OCI-LY3 (cell line): ENCODE measurements around the gene RNF212B.

Source experiments
- EZH2phosphoT487 ChIP-seq: fragments of 200-600 bp; shearing (Covaris generic); IDR thresholded peaks from 2 replicates; pipeline ENCODE4 v1.6.1; 2018; ENCODE audit warnings: antibody characterized with exemption, mixed run types, low read depth
- TF ChIP-seq, protein P1 (sequence below): fragments of 200-600, 300-600 bp; sonication (generic); IDR thresholded peaks from 2 replicates; pipeline ENCODE4 v1.5.1; 2014; ENCODE audit warnings: antibody characterized with exemption, low read length, low read depth

DNA sequence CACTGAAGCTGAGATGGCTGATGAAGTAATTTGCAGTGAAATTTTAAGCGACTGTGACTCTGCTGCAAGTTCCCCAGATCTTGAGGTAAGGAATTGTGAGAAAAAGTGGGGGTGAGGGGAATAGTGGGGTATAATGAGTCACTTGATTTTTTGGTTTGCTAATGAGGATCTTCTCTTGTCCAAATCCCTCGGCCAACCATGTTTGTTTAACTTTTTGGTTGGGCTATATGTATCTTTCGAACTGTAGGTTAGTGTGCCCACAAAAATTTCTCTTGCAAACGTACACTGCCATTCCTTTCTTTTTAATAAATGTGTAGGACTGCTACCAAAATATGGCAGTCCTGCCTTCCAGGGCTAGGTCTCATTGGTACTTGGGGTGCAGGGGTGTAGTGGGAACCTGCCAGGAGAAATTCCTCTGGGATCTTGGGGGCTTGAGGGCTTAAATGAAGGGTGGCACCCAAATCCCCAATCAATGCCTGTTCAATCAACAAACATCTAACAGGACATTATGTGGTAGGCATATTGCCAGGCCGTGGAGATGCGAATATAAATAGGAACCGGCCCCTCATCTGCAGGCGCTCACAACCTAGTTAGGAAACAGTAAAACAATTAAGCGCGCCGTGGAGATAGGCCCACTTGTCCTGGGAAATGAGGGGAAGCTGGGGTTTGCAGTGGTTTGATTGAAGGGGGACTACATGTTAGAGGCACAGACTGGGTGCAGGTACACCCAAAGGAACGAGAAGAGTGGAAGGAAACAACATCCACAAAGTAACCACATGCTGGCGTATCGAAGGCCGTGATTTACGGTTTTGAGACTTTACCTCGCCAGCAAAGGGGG, 82.2 kb downstream of the RNF212B start:
- TF ChIP-seq, protein P1, sequence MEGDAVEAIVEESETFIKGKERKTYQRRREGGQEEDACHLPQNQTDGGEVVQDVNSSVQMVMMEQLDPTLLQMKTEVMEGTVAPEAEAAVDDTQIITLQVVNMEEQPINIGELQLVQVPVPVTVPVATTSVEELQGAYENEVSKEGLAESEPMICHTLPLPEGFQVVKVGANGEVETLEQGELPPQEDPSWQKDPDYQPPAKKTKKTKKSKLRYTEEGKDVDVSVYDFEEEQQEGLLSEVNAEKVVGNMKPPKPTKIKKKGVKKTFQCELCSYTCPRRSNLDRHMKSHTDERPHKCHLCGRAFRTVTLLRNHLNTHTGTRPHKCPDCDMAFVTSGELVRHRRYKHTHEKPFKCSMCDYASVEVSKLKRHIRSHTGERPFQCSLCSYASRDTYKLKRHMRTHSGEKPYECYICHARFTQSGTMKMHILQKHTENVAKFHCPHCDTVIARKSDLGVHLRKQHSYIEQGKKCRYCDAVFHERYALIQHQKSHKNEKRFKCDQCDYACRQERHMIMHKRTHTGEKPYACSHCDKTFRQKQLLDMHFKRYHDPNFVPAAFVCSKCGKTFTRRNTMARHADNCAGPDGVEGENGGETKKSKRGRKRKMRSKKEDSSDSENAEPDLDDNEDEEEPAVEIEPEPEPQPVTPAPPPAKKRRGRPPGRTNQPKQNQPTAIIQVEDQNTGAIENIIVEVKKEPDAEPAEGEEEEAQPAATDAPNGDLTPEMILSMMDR: no peak
- TF ChIP-seq EZH2phosphoT487: no peak
